SK-N-SH (cell line): Measurements from ENCODE around the gene GOLGA6D. TPM values are rescaled to one million over a fixed set of nuclear protein-coding genes. Genes with fewer than 3 reads are reported as not detected.
"Not testable (repeated sequence)": the region's sequence is repeated elsewhere in the genome, so short reads cannot be mapped to it uniquely, and the experiment has no call there.

ENCODE experiments used
- CTCF ChIA-PET: fragments of 300-600, 350-600 bp; formaldehyde crosslinking; extraction: SDS; loops from one replicate; lab custom pipeline; 2021; lab: Yijun Ruan, JAX
- POLR2A ChIA-PET: fragments of 350-600 bp; sonication (Branson Sonifier 250); formaldehyde crosslinking; extraction: SDS; loops from one replicate; lab custom pipeline; 2020; ENCODE audit warnings: antibody characterized with exemption, inconsistent platforms; lab: Yijun Ruan, JAX
- DNase-seq: peaks from one replicate; pipeline ENCODE4 v3.0.0; 2012
- H2AFZ ChIP-seq: fragments of 200-600 bp; sonication (generic); 2 replicates; pipeline ENCODE4 v1.8.1; 2016; ENCODE audit warnings: antibody characterized with exemption, mild to moderate bottlenecking, low read depth
- H3F3A ChIP-seq: fragments of 200-600 bp; sonication (generic); replicated peaks from 2 replicates; pipeline ENCODE3; 2016; ENCODE audit warnings: antibody characterized with exemption, mild to moderate bottlenecking; ENCODE audit not compliant: insufficient read depth
- H3K27ac ChIP-seq, 2 experiments: fragments of 200-500 bp in 1 of 2; fragments of 200-600 bp in 1 of 2; sonication (Bioruptor generic) in 1 of 2; sonication (generic), shearing (Covaris generic) in 1 of 2; 2 replicates each; pipeline versions ENCODE4 v1.5.1 to v1.6.1; 2014 to 2016; ENCODE audit warnings: low read depth in 2 of 2, inconsistent platforms in 1 of 2, low read length in 1 of 2, mild to moderate bottlenecking in 1 of 2, mixed read lengths in 1 of 2
- H3K27me3 ChIP-seq: fragments of 200-600 bp; sonication (generic), shearing (Covaris generic); 2 replicates; pipeline ENCODE4 v1.6.1; 2016; ENCODE audit warnings: mixed run types; ENCODE audit not compliant: insufficient read depth
- H3K36me3 ChIP-seq, 2 experiments: fragments of 200-500 bp in 1 of 2; fragments of 200-600 bp in 1 of 2; sonication (Bioruptor generic) in 1 of 2; sonication (generic) in 1 of 2; replicated peaks in 1 of 2; 2 replicates each; pipeline versions ENCODE3 to v1.5.1; 2014 to 2016; ENCODE audit warnings: low read length in 1 of 2, mild to moderate bottlenecking in 1 of 2; ENCODE audit not compliant: insufficient read depth in 2 of 2, control insufficient read depth in 1 of 2
- H3K4me1 ChIP-seq, 2 experiments: fragments of 200-500 bp in 1 of 2; fragments of 200-600 bp in 1 of 2; sonication (Bioruptor generic) in 1 of 2; sonication (generic), shearing (Covaris generic) in 1 of 2; 2 replicates each; pipeline versions ENCODE4 v1.5.1 to v1.6.1; 2014 to 2016; ENCODE audit warnings: low read depth in 1 of 2, low read length in 1 of 2, mixed run types in 1 of 2; ENCODE audit not compliant: insufficient read depth in 2 of 2, control insufficient read depth in 1 of 2
- H3K4me2 ChIP-seq: fragments of 200-600 bp; sonication (generic), shearing (Covaris generic); 2 replicates; pipeline ENCODE4 v1.6.1; 2017; ENCODE audit warnings: mixed run types
- H3K4me3 ChIP-seq, 2 experiments: fragments of 200-500 bp in 1 of 2; fragments of 200-600 bp in 1 of 2; sonication (Bioruptor generic) in 1 of 2; sonication (generic), shearing (Covaris generic) in 1 of 2; 2 replicates each; pipeline versions ENCODE4 v1.5.1 to v1.8.1; 2014 to 2016; ENCODE audit warnings: low read depth in 2 of 2, inconsistent platforms in 1 of 2, low read length in 1 of 2, mild to moderate bottlenecking in 1 of 2, mixed read lengths in 1 of 2, moderate library complexity in 1 of 2
- H3K79me2 ChIP-seq: fragments of 200-600 bp; sonication (generic); 2 replicates; pipeline ENCODE4 v1.8.1; 2017; ENCODE audit warnings: mild to moderate bottlenecking; ENCODE audit not compliant: insufficient read depth
- H3K9ac ChIP-seq: fragments of 200-600 bp; sonication (generic); 2 replicates; pipeline ENCODE4 v1.6.1; 2017; ENCODE audit warnings: mixed run types
- H3K9me2 ChIP-seq: fragments of 200-600 bp; sonication (generic); 2 replicates; pipeline ENCODE4 v1.6.1; 2017; ENCODE audit warnings: mixed run types
- H3K9me3 ChIP-seq: fragments of 200-600 bp; sonication (generic); 2 replicates; pipeline ENCODE4 v1.6.1; 2017; ENCODE audit warnings: mixed run types, mild to moderate bottlenecking, moderate library complexity
- H4K20me1 ChIP-seq: fragments of 200-600 bp; sonication (generic); 2 replicates; pipeline ENCODE4 v1.6.1; 2017; ENCODE audit warnings: mild to moderate bottlenecking, mixed run types; ENCODE audit not compliant: insufficient read depth
- EZH2phosphoT487 ChIP-seq: fragments of 200-600 bp; sonication (generic); IDR thresholded peaks from 2 replicates; pipeline ENCODE4 v1.6.1; 2017; ENCODE audit warnings: low read depth, mixed run types, mild to moderate bottlenecking, antibody characterized with exemption, moderate library complexity, borderline replicate concordance
- GABPA ChIP-seq: IDR thresholded peaks from 2 replicates; pipeline ENCODE4 v1.4.0; 2012; ENCODE audit warnings: low read depth, mild to moderate bottlenecking
- NFIC ChIP-seq: IDR thresholded peaks from 2 replicates; pipeline ENCODE4 v1.4.0; 2012; ENCODE audit warnings: borderline replicate concordance
- NRF1 ChIP-seq: IDR thresholded peaks from 2 replicates; pipeline ENCODE4 v1.6.1; 2012; ENCODE audit warnings: low read depth, mild to moderate bottlenecking, low read length
- RFX5 ChIP-seq: IDR thresholded peaks from 2 replicates; pipeline ENCODE4 v1.6.1; 2012; ENCODE audit warnings: mild to moderate bottlenecking, improper control_type of control experiment, low read length
- SIN3A ChIP-seq: IDR thresholded peaks from 2 replicates; pipeline ENCODE4 v1.6.1; 2012; ENCODE audit warnings: low read depth, mild to moderate bottlenecking, low read length, moderate library complexity, borderline replicate concordance
- SMC3 ChIP-seq: IDR thresholded peaks from 2 replicates; pipeline ENCODE4 v1.6.1; 2012; ENCODE audit warnings: low read depth, low read length, improper control_type of control experiment
- WGBS: methylation state at CpG from one replicate; pipeline ENCODE4 v1.1.6; 2017; ENCODE audit warnings: low lambda C conversion rate; 5-methylcytosine and 5-hydroxymethylcytosine counted together
- polyA plus RNA-seq, 3 experiments: library from polyadenylated mRNA; depleted of rRNA; stranded (reverse); fragments of >200 nt; gene quantifications; 2 replicates each; pipeline ENCODE4 v1.2.3, GENCODE V29; 2012
- TF ChIP-seq, protein P1 (sequence below): IDR thresholded peaks from 2 replicates; pipeline ENCODE4 v1.6.1; 2012; ENCODE audit warnings: mild to moderate bottlenecking, low read depth, low read length, moderate library complexity
- TF ChIP-seq, protein P2 (sequence below): IDR thresholded peaks from 2 replicates; pipeline ENCODE4 v1.4.0; 2012; ENCODE audit warnings: low read depth
- TF ChIP-seq, protein P3 (sequence below): IDR thresholded peaks from 2 replicates; pipeline ENCODE4 v1.4.0; 2012; ENCODE audit warnings: low read depth, borderline replicate concordance

The GOLGA6D gene
- polyA plus RNA-seq, 1 of the 3 experiments (the other 2 are of a cell fraction) = 0.02 TPM

DNA sequence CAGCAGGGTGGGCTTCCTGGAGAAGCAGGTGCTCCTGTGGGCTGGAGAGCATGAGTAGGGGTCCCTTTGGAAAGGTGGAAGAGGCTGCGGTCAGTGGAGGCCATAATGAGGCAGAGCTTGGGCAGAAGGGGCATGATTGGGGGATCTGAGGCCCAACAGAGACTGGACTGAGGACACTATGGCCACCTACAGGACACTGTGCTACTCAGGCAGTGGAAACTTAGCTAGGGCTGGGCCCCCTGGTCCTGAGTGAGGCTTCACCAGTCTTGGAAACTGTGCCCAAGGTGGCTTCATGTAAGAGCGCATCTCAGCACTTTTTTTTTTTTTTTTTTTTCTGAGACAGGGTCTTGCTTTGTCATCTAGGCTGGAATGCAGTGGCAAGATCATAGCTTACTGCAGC, 46.9 kb downstream of the GOLGA6D start (continued):
- TF ChIP-seq, protein P1, sequence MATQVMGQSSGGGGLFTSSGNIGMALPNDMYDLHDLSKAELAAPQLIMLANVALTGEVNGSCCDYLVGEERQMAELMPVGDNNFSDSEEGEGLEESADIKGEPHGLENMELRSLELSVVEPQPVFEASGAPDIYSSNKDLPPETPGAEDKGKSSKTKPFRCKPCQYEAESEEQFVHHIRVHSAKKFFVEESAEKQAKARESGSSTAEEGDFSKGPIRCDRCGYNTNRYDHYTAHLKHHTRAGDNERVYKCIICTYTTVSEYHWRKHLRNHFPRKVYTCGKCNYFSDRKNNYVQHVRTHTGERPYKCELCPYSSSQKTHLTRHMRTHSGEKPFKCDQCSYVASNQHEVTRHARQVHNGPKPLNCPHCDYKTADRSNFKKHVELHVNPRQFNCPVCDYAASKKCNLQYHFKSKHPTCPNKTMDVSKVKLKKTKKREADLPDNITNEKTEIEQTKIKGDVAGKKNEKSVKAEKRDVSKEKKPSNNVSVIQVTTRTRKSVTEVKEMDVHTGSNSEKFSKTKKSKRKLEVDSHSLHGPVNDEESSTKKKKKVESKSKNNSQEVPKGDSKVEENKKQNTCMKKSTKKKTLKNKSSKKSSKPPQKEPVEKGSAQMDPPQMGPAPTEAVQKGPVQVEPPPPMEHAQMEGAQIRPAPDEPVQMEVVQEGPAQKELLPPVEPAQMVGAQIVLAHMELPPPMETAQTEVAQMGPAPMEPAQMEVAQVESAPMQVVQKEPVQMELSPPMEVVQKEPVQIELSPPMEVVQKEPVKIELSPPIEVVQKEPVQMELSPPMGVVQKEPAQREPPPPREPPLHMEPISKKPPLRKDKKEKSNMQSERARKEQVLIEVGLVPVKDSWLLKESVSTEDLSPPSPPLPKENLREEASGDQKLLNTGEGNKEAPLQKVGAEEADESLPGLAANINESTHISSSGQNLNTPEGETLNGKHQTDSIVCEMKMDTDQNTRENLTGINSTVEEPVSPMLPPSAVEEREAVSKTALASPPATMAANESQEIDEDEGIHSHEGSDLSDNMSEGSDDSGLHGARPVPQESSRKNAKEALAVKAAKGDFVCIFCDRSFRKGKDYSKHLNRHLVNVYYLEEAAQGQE = no peak
- TF ChIP-seq EZH2phosphoT487 (no peak), GABPA (no peak), NFIC (no peak), SIN3A (no peak), SMC3 (no peak), NRF1 (no peak), RFX5 (no peak)
- TF ChIP-seq, protein P2, sequence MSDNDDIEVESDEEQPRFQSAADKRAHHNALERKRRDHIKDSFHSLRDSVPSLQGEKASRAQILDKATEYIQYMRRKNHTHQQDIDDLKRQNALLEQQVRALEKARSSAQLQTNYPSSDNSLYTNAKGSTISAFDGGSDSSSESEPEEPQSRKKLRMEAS = no peak
- TF ChIP-seq, protein P3, sequence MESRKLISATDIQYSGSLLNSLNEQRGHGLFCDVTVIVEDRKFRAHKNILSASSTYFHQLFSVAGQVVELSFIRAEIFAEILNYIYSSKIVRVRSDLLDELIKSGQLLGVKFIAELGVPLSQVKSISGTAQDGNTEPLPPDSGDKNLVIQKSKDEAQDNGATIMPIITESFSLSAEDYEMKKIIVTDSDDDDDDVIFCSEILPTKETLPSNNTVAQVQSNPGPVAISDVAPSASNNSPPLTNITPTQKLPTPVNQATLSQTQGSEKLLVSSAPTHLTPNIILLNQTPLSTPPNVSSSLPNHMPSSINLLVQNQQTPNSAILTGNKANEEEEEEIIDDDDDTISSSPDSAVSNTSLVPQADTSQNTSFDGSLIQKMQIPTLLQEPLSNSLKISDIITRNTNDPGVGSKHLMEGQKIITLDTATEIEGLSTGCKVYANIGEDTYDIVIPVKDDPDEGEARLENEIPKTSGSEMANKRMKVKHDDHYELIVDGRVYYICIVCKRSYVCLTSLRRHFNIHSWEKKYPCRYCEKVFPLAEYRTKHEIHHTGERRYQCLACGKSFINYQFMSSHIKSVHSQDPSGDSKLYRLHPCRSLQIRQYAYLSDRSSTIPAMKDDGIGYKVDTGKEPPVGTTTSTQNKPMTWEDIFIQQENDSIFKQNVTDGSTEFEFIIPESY = no peak

DNA sequence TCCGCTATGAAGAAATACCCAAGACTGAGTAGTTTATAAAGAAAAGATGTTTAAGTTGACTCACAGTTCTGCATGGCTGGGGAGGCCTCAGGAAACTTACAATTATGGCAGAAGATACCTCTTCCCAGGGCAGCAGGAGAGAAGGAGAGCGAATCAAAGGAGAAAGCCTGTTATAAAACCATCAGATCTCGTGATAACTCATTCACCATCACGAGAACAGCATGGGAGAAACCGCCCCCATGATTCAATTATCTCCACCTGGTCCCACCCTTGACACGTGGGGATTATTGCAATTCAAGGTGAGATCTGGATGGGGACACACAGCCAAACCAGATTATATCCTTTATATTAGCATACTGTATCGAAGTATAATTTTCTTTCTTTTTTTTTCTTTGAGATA, 49.5 kb downstream of the GOLGA6D start:
- 54% methylated on average over 7 of the region's 7 CpGs for WGBS
- POLR2A ChIA-PET, CTCF ChIA-PET: not testable (repeated sequence)

DNA sequence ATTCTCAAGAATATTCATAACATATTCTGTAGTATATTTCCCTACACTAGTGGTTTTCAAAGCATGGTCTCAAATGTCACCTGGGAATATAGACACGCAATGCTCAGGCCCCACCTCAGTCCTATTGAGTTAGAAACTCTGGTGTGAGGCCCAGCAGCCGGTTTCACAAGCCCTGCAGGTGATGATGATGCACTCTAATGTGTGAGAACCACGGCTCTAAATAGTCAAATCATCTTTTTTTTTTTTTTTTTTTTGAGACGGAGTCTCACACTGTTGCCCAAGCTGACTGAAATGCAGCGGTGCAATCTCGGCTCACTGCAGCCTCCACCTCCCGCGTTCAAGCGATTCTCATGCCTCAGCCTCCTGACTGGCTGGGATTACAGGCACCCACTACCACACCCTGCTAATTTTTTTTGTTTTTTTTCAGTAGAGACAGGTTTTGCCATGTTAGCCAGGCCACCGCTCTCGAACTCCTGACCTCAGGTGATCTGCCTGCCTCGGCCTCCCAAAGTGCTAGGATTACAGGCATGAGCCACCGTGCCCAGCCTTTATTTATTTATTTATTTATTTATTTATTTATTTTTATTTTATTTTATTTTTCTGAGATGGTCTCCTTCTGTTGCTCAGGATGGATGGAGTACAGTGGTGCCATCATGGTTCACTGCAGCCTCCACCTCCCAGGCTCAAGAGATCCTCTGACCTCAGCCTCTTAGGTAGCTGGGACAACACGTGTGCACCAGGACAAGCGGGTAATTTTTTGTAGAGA, 51.2 kb downstream of the GOLGA6D start:
- H3K9ac ChIP-seq, H3K4me1 ChIP-seq, H3K36me3 ChIP-seq, H3K4me2 ChIP-seq, H3K4me3 ChIP-seq, H3K27ac ChIP-seq, H4K20me1 ChIP-seq, H3F3A ChIP-seq, H3K9me2 ChIP-seq, POLR2A ChIA-PET, H3K27me3 ChIP-seq, DNase-seq, H2AFZ ChIP-seq, H3K9me3 ChIP-seq: not testable (repeated sequence)
- peaks cover 17% of the 10 kb centered on the region for H3K79me2 ChIP-seq
- CTCF ChIA-PET = interaction anchor here (1.7 to 1.8 kb wide), 2 partner anchors 15 to 34 kb away, joined by 4 read pairs; no protein-coding TSS in a partner anchor
- WGBS = 91% methylated on average over 15 of the region's 15 CpGs

More for the DNA sequence above, 49.5 kb downstream of the GOLGA6D start:
- not testable (repeated sequence) for H3K4me3 ChIP-seq, H3K9ac ChIP-seq, H3K9me3 ChIP-seq, H4K20me1 ChIP-seq, H3K9me2 ChIP-seq, H3K27ac ChIP-seq, H3K27me3 ChIP-seq, DNase-seq, H3F3A ChIP-seq, H3K36me3 ChIP-seq, H2AFZ ChIP-seq, H3K4me1 ChIP-seq, H3K4me2 ChIP-seq
- H3K79me2 ChIP-seq = peaks cover 14% of the 10 kb centered on the region
